ENCODE data around the gene ZBTB4.

Gene ZBTB4

DNA sequence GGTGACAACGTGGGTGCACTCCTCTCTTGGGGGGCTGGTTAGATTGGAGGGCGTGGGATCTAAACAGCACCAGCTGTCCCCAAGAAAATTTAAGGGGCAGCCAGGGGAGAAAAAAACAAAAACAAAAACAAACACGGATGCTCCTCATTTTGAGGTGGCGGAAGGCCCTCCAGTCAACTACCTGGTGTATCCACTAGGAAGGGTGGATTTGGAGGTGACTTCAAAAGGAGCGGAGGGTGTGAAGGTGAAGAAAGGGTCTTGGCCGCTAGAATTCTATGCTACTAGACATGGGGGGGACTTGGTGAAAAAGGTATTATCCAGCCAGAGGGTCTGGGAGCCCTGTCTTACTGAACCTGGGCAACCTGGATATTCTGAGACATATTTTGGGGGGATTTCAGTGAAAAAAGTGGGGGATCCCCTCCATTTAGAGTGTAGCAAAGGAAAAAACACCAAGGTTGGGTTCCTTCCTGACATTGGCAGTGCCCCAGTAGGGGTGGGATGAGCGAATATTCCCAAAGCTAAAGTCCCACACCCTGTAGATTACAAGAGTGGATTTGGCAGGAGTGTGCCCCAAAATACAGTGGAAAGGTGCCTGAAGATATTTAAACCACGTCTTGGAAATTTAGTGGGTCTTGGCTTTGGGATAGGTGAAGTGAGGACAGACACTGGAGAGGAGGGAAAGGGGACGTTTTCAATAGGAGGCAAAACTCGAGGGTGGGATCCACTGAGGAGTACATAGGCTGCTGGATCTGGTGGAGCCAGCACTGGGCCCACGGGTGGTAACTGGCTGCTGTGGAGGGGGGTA, 40.6 kb downstream of the ZBTB4 start:
- Histone ChIP-seq H3K4me2 (no peak overlapping the region), H3K27ac (no peak overlapping the region), H2AFZ (ENCODE audit: low read depth) (no peak overlapping the region), H3K36me3 (ENCODE audit: insufficient read depth) (no peaks in the 10 kb centered on the region), H3K4me1 (ENCODE audit: low read depth, poor library complexity, severe bottlenecking) (no peaks in the 10 kb centered on the region), H3K9ac (no peak overlapping the region), H4K20me1 (ENCODE audit: insufficient read depth) (no peaks in the 10 kb centered on the region), H3K4me3 (IDR thresholded peaks at IDR 0.05; ENCODE audit: insufficient read depth, low read depth, low read length) (no peak overlapping the region), H3K79me2 (ENCODE audit: insufficient read depth, low read depth) (no peaks in the 10 kb centered on the region), H3K27me3 (ENCODE audit: insufficient read depth, low read depth) (no peaks in the 10 kb centered on the region)
- TF ChIP-seq, protein P1, sequence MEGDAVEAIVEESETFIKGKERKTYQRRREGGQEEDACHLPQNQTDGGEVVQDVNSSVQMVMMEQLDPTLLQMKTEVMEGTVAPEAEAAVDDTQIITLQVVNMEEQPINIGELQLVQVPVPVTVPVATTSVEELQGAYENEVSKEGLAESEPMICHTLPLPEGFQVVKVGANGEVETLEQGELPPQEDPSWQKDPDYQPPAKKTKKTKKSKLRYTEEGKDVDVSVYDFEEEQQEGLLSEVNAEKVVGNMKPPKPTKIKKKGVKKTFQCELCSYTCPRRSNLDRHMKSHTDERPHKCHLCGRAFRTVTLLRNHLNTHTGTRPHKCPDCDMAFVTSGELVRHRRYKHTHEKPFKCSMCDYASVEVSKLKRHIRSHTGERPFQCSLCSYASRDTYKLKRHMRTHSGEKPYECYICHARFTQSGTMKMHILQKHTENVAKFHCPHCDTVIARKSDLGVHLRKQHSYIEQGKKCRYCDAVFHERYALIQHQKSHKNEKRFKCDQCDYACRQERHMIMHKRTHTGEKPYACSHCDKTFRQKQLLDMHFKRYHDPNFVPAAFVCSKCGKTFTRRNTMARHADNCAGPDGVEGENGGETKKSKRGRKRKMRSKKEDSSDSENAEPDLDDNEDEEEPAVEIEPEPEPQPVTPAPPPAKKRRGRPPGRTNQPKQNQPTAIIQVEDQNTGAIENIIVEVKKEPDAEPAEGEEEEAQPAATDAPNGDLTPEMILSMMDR (conservative IDR thresholded peaks at IDR 0.05; ENCODE audit: low read depth, low read length) = no peak

DNA sequence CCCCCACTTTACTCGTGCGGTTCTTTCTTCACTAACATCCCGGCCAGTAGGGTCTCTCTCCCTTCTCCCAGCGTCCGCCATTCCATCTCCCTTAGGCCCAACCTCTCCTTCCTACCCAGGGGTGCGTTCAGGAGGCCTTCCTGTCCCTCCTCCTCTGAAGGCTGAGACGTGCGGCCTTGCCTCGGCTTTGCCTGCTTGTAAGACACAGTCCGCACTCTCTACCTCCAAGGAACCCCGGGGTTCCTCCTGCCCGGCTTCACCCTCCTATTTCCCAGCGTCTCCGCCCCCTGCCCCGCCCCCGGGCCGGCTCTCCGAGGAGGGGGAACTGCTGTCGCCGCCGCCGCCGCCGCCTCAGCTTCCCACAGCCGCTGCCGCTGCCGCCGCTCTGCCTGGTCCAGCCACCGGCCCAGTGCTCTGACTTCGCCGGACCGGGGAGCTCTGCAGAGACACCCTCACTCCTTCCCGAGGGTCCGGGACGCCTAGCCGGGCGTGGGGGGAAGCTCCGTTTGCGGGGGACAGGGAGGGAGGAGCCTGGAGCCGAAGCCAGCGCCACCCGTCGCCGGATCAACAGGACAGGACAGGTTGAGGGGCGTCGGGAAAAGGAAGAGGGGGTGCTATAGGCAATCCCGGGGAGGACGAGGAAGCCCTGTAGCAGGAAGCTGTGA, 41.3 kb downstream of the ZBTB4 start:
- H3K27me3 ChIP-seq (ENCODE audit: insufficient read depth, low read depth) = no peaks in the 10 kb centered on the region
- H3K4me2 ChIP-seq = no peak overlapping the region
- no peak overlapping the region for H3K27ac ChIP-seq
- H4K20me1 ChIP-seq (ENCODE audit: insufficient read depth) = no peaks in the 10 kb centered on the region
- TF ChIP-seq, protein P1 (conservative IDR thresholded peaks at IDR 0.05; ENCODE audit: low read depth, low read length) = no peak
- no peaks in the 10 kb centered on the region for H3K79me2 ChIP-seq (ENCODE audit: insufficient read depth, low read depth)
- H2AFZ ChIP-seq (ENCODE audit: low read depth) = no peak overlapping the region
- no peak overlapping the region for H3K4me3 ChIP-seq (IDR thresholded peaks at IDR 0.05; ENCODE audit: insufficient read depth, low read depth, low read length)
- H3K4me1 ChIP-seq (ENCODE audit: low read depth, poor library complexity, severe bottlenecking) = no peaks in the 10 kb centered on the region
- no peaks in the 10 kb centered on the region for H3K36me3 ChIP-seq (ENCODE audit: insufficient read depth)
- H3K9ac ChIP-seq = no peak overlapping the region

DNA sequence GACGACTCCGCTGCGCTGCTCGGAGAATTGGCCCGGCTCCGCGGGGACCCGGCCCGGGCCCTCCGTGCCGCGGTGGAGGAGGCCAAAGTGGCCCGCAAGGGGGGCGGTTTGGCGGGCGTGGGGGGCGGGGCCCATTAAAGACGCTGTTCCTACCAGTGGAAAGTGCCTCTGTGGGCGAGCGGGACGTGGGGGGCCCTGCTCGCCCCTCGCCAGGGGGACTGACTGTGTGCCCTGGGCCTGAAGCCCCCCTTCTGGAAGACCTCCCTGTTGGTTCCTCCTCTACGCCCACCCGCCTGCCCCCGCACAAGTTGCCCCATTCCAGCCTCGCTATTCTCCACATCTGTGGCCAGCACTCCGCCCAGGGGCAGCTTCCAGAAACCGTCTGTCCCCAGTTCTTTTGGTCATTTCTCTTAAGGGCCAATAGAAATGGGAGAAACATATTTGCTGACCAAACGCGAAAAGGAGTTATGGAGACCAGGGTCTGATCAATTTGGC, 42.0 kb downstream of the ZBTB4 start:
- H3K4me2 ChIP-seq = no peak overlapping the region
- H3K9ac ChIP-seq = no peak overlapping the region
- no peaks in the 10 kb centered on the region for H3K79me2 ChIP-seq (ENCODE audit: insufficient read depth, low read depth)
- H3K36me3 ChIP-seq (ENCODE audit: insufficient read depth) = no peaks in the 10 kb centered on the region
- H3K4me1 ChIP-seq (ENCODE audit: low read depth, poor library complexity, severe bottlenecking) = no peaks in the 10 kb centered on the region
- H3K27ac ChIP-seq = no peak overlapping the region
- H3K4me3 ChIP-seq (IDR thresholded peaks at IDR 0.05; ENCODE audit: insufficient read depth, low read depth, low read length) = no peak overlapping the region
- no peaks in the 10 kb centered on the region for H3K27me3 ChIP-seq (ENCODE audit: insufficient read depth, low read depth)
- H2AFZ ChIP-seq (ENCODE audit: low read depth) = no peak overlapping the region
- H4K20me1 ChIP-seq (ENCODE audit: insufficient read depth) = no peaks in the 10 kb centered on the region
- TF ChIP-seq, protein P1 (conservative IDR thresholded peaks at IDR 0.05; ENCODE audit: low read depth, low read length) = no peak

DNA sequence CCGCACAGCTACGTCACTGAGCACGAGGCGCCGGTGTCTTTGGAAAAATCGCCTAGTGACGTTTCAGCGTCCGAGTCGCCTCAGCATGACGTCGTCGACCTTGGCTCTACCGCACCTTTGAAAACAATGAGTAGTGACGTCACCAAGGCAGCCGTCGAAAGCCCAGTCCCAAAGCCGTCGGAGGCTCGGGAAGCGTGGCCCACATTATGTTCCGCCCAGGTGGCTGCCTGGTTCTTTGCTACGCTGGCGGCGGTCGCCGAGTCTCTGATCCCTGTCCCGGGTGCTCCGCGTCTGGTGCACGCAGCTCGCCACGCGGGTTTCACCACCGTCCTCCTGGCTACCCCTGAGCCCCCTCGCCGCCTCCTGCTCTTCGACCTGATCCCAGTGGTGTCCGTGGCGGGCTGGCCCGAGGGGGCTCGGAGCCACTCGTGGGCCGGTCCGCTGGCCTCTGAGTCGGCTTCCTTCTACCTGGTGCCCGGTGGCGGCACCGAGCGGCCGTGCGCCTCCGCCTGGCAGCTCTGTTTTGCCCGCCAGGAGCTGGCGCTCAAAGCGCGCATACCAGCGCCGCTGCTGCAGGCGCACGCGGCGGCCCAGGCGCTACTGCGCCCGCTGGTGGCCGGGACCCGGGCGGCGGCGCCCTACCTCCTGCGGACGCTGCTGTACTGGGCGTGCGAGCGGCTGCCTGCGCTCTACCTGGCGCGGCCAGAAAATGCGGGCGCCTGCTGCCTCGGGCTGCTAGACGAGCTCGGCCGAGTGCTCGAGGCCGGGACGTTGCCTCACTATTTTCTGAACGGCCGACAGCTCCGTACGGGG, 42.7 kb downstream of the ZBTB4 start:
- Histone ChIP-seq H3K4me3 (IDR thresholded peaks at IDR 0.05; ENCODE audit: insufficient read depth, low read depth, low read length) (no peak overlapping the region), H3K36me3 (ENCODE audit: insufficient read depth) (no peaks in the 10 kb centered on the region), H3K27me3 (ENCODE audit: insufficient read depth, low read depth) (no peaks in the 10 kb centered on the region), H3K4me2 (no peak overlapping the region), H3K79me2 (ENCODE audit: insufficient read depth, low read depth) (no peaks in the 10 kb centered on the region), H4K20me1 (ENCODE audit: insufficient read depth) (no peaks in the 10 kb centered on the region), H2AFZ (ENCODE audit: low read depth) (no peak overlapping the region), H3K9ac (no peak overlapping the region), H3K27ac (no peak overlapping the region), H3K4me1 (ENCODE audit: low read depth, poor library complexity, severe bottlenecking) (no peaks in the 10 kb centered on the region)
- TF ChIP-seq, protein P1 (conservative IDR thresholded peaks at IDR 0.05; ENCODE audit: low read depth, low read length) = no peak

Measured in KMS-11 (cell line).